Muscle of leg (tissue), 11 donors: ENCODE results near the gene CASP3. TPM values are rescaled to one million over a fixed set of nuclear protein-coding genes. Genes with fewer than 3 reads are reported as not detected.
"Not testable (repeated sequence)": the region's sequence is repeated elsewhere in the genome, so short reads cannot be mapped to it uniquely, and the experiment has no call there.

ENCODE experiments used
- DNase-seq: peaks from one replicate; pipeline ENCODE4 v3.0.0; 2013
- H3K27ac ChIP-seq: one replicate; pipeline ENCODE4 v1.5.1; 2013; ENCODE audit warnings: mild to moderate bottlenecking, low read length, control low read depth
- H3K27me3 ChIP-seq: one replicate; pipeline ENCODE4 v1.6.1; 2013; ENCODE audit warnings: low read length; ENCODE audit not compliant: control insufficient read depth, insufficient read depth
- H3K36me3 ChIP-seq: one replicate; pipeline ENCODE4 v1.6.1; 2013; ENCODE audit warnings: low read length; ENCODE audit not compliant: control insufficient read depth, insufficient read depth
- H3K4me1 ChIP-seq: one replicate; pipeline ENCODE4 v1.6.1; 2013; ENCODE audit warnings: low read length; ENCODE audit not compliant: control insufficient read depth, insufficient read depth
- H3K4me3 ChIP-seq: one replicate; pipeline ENCODE4 v1.5.1; 2013; ENCODE audit warnings: low read length, control low read depth
- H3K9me3 ChIP-seq: replicated peaks from 2 replicates; pipeline ENCODE4 v1.6.1; 2013; ENCODE audit warnings: low read depth, low read length; ENCODE audit not compliant: control insufficient read depth
- WGBS: methylation state at CpG from one replicate; pipeline ENCODE4 v1.1.5; 2013; ENCODE audit warnings: missing lambda C conversion rate; ENCODE audit not compliant: insufficient coverage; 5-methylcytosine and 5-hydroxymethylcytosine counted together
- polyA plus RNA-seq, 8 donors: library from polyadenylated mRNA; unstranded; fragments of 120-200 nt; gene quantifications; one replicate each; pipeline versions ENCODE4 v1.2.1 to v1.2.3, GENCODE V29; 2013; ENCODE audit warnings: inconsistent platforms in 1 of 8, low replicate concordance in 1 of 8; ENCODE audit not compliant: insufficient read length in 8 of 8, insufficient read depth in 1 of 8
- total RNA-seq: library from RNA; stranded (reverse); fragments of 120-200 nt; gene quantifications from one replicate; pipeline ENCODE4 v1.2.4, GENCODE V29; 2013

Gene CASP3
- total and polyA plus RNA-seq, 9 donors: 35.6 to 49.1 (median 41.6) TPM

- H3K36me3 ChIP-seq: no peaks in the 10 kb centered on the region
- peaks cover 5% of the 10 kb centered on the region for H3K4me1 ChIP-seq
- H3K27ac ChIP-seq: no peak overlapping the region
- no peaks in the 10 kb centered on the region for H3K27me3 ChIP-seq
- no peak for DNase-seq
- no CpG with 5 or more reads among the region's 7 CpGs for WGBS
- no peak overlapping the region for H3K4me3 ChIP-seq
- H3K9me3 ChIP-seq: no peaks in the 10 kb centered on the region
These were observed 49.6 kb downstream of the CASP3 start for GRCh38 chr4:184599492-184600135.

- no peak for DNase-seq
- Histone ChIP-seq H3K27ac (no peak overlapping the region), H3K36me3 (no peaks in the 10 kb centered on the region)
These were observed 50.3 kb downstream of the CASP3 start for GRCh38 chr4:184598753-184599491.

GRCh38 chr4:184596617-184597185 is 52.5 kb downstream of the CASP3 start:
- no peak for DNase-seq
- H3K27me3 ChIP-seq: no peaks in the 10 kb centered on the region
- no peak overlapping the region for H3K4me3 ChIP-seq
- H3K36me3 ChIP-seq: no peaks in the 10 kb centered on the region
- H3K27ac ChIP-seq: no peak overlapping the region
- H3K4me1 ChIP-seq: peaks cover 5% of the 10 kb centered on the region
- H3K9me3 ChIP-seq: no peaks in the 10 kb centered on the region
- 70% methylated on average over 3 of the region's 5 CpGs for WGBS

More at GRCh38 chr4:184598753-184599491, 50.3 kb downstream of the CASP3 start:
- Histone ChIP-seq H3K4me3 (no peak overlapping the region), H3K4me1 (peaks cover 5% of the 10 kb centered on the region), H3K27me3 (no peaks in the 10 kb centered on the region), H3K9me3 (no peaks in the 10 kb centered on the region)
- WGBS: 54% methylated on average over 7 of the region's 12 CpGs

- Histone ChIP-seq H3K27me3 (no peaks in the 10 kb centered on the region), H3K9me3 (no peaks in the 10 kb centered on the region), H3K36me3 (no peaks in the 10 kb centered on the region), H3K4me3 (no peak overlapping the region), H3K4me1 (peaks cover 5% of the 10 kb centered on the region), H3K27ac (no peak overlapping the region)
- peak; percentile 22 for DNase-seq
- 67% methylated on average over 2 of the region's 8 CpGs for WGBS
These were observed 53.1 kb downstream of the CASP3 start for GRCh38 chr4:184596044-184596616.

- Histone ChIP-seq H3K36me3 (no peaks in the 10 kb centered on the region), H3K27me3 (no peaks in the 10 kb centered on the region), H3K4me3 (no peak overlapping the region), H3K4me1 (peaks cover 5% of the 10 kb centered on the region), H3K27ac (no peak overlapping the region), H3K9me3 (no peaks in the 10 kb centered on the region)
- no peak for DNase-seq
- 86% methylated on average over 1 of the region's 5 CpGs for WGBS
These were observed 53.8 kb downstream of the CASP3 start for GRCh38 chr4:184595430-184595829.

- Histone ChIP-seq H3K36me3 (no peaks in the 10 kb centered on the region), H3K9me3 (no peaks in the 10 kb centered on the region), H3K27me3 (no peaks in the 10 kb centered on the region), H3K4me1 (peaks cover 2% of the 10 kb centered on the region), H3K4me3 (no peak overlapping the region), H3K27ac (no peak overlapping the region)
- no peak for DNase-seq
- WGBS: 90% methylated on average over 2 of the region's 6 CpGs
These were observed 55.8 kb downstream of the CASP3 start for GRCh38 chr4:184593461-184593860.

GRCh38 chr4:184591747-184592270 is 57.4 kb downstream of the CASP3 start:
- not testable (repeated sequence) for H3K27me3 ChIP-seq, H3K4me3 ChIP-seq, H3K36me3 ChIP-seq, H3K9me3 ChIP-seq, DNase-seq, H3K27ac ChIP-seq, H3K4me1 ChIP-seq
- 95% methylated on average over 38 of the region's 39 CpGs for WGBS

GRCh38 chr4:184591070-184591677 is 58.1 kb downstream of the CASP3 start:
- 51% methylated on average over 4 of the region's 5 CpGs for WGBS
- no peaks in the 10 kb centered on the region for H3K9me3 ChIP-seq

GRCh38 chr4:184590196-184590595 is 59.1 kb downstream of the CASP3 start:
- Histone ChIP-seq H3K4me3 (no peak overlapping the region), H3K27ac (no peak overlapping the region), H3K4me1 (peaks cover 2% of the 10 kb centered on the region), H3K9me3 (no peaks in the 10 kb centered on the region), H3K36me3 (no peaks in the 10 kb centered on the region), H3K27me3 (no peaks in the 10 kb centered on the region)
- WGBS: no CpG with 5 or more reads among the region's 3 CpGs
- peak; percentile 11 for DNase-seq

More at GRCh38 chr4:184591070-184591677, 58.1 kb downstream of the CASP3 start:
- H3K4me1 ChIP-seq: peaks cover 2% of the 10 kb centered on the region
- no peak overlapping the region for H3K27ac ChIP-seq
- no peaks in the 10 kb centered on the region for H3K27me3 ChIP-seq
- DNase-seq: no peak
- no peak overlapping the region for H3K4me3 ChIP-seq
- no peaks in the 10 kb centered on the region for H3K36me3 ChIP-seq
